ENCODE measurements around the gene NUDT4.

GRCh38 chr12:93449277-93449676 lies 71.6 kb downstream of the NUDT4 start:
- TF ChIP-seq, protein P1, sequence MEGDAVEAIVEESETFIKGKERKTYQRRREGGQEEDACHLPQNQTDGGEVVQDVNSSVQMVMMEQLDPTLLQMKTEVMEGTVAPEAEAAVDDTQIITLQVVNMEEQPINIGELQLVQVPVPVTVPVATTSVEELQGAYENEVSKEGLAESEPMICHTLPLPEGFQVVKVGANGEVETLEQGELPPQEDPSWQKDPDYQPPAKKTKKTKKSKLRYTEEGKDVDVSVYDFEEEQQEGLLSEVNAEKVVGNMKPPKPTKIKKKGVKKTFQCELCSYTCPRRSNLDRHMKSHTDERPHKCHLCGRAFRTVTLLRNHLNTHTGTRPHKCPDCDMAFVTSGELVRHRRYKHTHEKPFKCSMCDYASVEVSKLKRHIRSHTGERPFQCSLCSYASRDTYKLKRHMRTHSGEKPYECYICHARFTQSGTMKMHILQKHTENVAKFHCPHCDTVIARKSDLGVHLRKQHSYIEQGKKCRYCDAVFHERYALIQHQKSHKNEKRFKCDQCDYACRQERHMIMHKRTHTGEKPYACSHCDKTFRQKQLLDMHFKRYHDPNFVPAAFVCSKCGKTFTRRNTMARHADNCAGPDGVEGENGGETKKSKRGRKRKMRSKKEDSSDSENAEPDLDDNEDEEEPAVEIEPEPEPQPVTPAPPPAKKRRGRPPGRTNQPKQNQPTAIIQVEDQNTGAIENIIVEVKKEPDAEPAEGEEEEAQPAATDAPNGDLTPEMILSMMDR (conservative IDR thresholded peaks at IDR 0.05): no peak
- no peak for TF ChIP-seq EZH2 (IDR thresholded peaks at IDR 0.05; ENCODE audit: low read depth)

Measured in PC-9 (cell line).